ENCODE data around the gene AQP6.

DNA sequence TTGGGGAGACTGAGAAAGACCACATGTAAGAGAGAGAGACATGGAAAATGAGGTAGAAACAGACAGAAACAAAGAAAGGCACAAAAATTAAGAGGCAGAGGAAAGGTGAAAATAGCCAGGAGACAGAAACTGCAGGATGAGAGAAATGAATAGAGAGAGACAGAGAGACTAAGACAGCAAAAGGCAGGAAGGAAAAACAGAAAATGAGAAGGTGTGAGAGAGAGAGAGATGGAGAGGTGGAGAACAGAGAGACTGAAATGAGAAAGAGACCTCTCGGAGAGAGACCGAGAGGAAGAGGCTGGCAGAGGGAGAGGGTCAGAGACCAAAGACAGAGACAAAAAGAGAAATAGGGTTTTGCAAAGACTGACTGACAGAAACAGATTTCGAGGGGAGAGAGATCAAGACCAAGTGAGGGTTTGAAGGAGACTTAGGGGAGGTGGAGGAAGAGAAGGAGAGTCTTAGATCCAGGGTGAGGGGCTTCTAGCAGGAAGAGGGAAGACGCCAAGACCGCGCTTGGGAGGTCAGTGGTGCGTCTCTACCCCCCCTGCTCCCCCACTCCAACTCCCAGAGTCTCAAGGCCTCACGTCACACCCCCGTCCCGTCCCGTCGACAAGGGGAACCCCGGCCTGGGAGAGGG, 12.2 kb upstream of the AQP6 start:
- TF ChIP-seq, protein P1, sequence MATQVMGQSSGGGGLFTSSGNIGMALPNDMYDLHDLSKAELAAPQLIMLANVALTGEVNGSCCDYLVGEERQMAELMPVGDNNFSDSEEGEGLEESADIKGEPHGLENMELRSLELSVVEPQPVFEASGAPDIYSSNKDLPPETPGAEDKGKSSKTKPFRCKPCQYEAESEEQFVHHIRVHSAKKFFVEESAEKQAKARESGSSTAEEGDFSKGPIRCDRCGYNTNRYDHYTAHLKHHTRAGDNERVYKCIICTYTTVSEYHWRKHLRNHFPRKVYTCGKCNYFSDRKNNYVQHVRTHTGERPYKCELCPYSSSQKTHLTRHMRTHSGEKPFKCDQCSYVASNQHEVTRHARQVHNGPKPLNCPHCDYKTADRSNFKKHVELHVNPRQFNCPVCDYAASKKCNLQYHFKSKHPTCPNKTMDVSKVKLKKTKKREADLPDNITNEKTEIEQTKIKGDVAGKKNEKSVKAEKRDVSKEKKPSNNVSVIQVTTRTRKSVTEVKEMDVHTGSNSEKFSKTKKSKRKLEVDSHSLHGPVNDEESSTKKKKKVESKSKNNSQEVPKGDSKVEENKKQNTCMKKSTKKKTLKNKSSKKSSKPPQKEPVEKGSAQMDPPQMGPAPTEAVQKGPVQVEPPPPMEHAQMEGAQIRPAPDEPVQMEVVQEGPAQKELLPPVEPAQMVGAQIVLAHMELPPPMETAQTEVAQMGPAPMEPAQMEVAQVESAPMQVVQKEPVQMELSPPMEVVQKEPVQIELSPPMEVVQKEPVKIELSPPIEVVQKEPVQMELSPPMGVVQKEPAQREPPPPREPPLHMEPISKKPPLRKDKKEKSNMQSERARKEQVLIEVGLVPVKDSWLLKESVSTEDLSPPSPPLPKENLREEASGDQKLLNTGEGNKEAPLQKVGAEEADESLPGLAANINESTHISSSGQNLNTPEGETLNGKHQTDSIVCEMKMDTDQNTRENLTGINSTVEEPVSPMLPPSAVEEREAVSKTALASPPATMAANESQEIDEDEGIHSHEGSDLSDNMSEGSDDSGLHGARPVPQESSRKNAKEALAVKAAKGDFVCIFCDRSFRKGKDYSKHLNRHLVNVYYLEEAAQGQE (IDR thresholded peaks at IDR 0.05; ENCODE audit: low read depth, low read length) = no peak
- TF ChIP-seq, protein P2, sequence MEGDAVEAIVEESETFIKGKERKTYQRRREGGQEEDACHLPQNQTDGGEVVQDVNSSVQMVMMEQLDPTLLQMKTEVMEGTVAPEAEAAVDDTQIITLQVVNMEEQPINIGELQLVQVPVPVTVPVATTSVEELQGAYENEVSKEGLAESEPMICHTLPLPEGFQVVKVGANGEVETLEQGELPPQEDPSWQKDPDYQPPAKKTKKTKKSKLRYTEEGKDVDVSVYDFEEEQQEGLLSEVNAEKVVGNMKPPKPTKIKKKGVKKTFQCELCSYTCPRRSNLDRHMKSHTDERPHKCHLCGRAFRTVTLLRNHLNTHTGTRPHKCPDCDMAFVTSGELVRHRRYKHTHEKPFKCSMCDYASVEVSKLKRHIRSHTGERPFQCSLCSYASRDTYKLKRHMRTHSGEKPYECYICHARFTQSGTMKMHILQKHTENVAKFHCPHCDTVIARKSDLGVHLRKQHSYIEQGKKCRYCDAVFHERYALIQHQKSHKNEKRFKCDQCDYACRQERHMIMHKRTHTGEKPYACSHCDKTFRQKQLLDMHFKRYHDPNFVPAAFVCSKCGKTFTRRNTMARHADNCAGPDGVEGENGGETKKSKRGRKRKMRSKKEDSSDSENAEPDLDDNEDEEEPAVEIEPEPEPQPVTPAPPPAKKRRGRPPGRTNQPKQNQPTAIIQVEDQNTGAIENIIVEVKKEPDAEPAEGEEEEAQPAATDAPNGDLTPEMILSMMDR (IDR thresholded peaks at IDR 0.05 in 2 of 3, conservative IDR thresholded peaks at IDR 0.05 in 1 of 3; ENCODE audit: control insufficient read depth in 2 of 3, extremely low read depth in 1 of 3, insufficient read depth in 1 of 3, low read depth in 3 of 3, low read length in 3 of 3) = no peak
- TF ChIP-seq, protein P3, sequence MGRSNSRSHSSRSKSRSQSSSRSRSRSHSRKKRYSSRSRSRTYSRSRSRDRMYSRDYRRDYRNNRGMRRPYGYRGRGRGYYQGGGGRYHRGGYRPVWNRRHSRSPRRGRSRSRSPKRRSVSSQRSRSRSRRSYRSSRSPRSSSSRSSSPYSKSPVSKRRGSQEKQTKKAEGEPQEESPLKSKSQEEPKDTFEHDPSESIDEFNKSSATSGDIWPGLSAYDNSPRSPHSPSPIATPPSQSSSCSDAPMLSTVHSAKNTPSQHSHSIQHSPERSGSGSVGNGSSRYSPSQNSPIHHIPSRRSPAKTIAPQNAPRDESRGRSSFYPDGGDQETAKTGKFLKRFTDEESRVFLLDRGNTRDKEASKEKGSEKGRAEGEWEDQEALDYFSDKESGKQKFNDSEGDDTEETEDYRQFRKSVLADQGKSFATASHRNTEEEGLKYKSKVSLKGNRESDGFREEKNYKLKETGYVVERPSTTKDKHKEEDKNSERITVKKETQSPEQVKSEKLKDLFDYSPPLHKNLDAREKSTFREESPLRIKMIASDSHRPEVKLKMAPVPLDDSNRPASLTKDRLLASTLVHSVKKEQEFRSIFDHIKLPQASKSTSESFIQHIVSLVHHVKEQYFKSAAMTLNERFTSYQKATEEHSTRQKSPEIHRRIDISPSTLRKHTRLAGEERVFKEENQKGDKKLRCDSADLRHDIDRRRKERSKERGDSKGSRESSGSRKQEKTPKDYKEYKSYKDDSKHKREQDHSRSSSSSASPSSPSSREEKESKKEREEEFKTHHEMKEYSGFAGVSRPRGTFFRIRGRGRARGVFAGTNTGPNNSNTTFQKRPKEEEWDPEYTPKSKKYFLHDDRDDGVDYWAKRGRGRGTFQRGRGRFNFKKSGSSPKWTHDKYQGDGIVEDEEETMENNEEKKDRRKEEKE (IDR thresholded peaks at IDR 0.05) = no peak
- TF ChIP-seq POLR2AphosphoS2 (IDR thresholded peaks at IDR 0.05; ENCODE audit: low read depth, low read length) (no peak), RBBP5 (conservative IDR thresholded peaks at IDR 0.05) (no peak), GABPA (IDR thresholded peaks at IDR 0.05; ENCODE audit: low read depth) (no peak), MEF2A (IDR thresholded peaks at IDR 0.05; ENCODE audit: insufficient read depth, low read depth, low read length) (no peak), JUND (IDR thresholded peaks at IDR 0.05; ENCODE audit: low read depth, low read length) (no peak), SP1 (IDR thresholded peaks at IDR 0.05; ENCODE audit: low read depth, low read length) (no peak), SIX5 (IDR thresholded peaks at IDR 0.05; ENCODE audit: low read depth, low read length, severe bottlenecking) (no peak), NR2C2 (IDR thresholded peaks at IDR 0.05; ENCODE audit: borderline replicate concordance, control insufficient read depth, insufficient read length, low read depth) (no peak)
